ENCODE results near the gene IRAK4.
A peak's percentile ranks its signal among the peaks of the same experiment; 100 is the strongest.

Gene IRAK4

GRCh38 chr12:43836475-43836989 is 77.8 kb downstream of the IRAK4 start:
- DNase-seq (ENCODE audit: low read depth): peak; percentile 27
